Psoas muscle (tissue), 8 donors: Measurements from ENCODE around the gene ECPAS. TPM values are rescaled to one million over a fixed set of nuclear protein-coding genes. Genes with fewer than 3 reads are reported as not detected.

Source experiments
- ATAC-seq, 4 donors: fragments of 200-7000 bp; cut with Tn5 transposase; one replicate each; pipeline ENCODE4 v1.9.1; 2020; ENCODE audit warnings: moderate library complexity in 3 of 4, mild to moderate bottlenecking in 2 of 4
- DNase-seq, 2 donors: peaks; one replicate each; pipeline ENCODE4 v3.0.0-alpha.2; 2020
- H3K27ac ChIP-seq: fragments of 200-600 bp; one replicate; pipeline ENCODE4 v1.8.0; 2022
- H3K27me3 ChIP-seq, 3 donors: fragments of 200-600 bp in 1 of 3; one replicate each; pipeline versions ENCODE4 v1.6.1 to v1.8.0; 2013 to 2022; ENCODE audit warnings: low read length in 2 of 3, mild to moderate bottlenecking in 2 of 3, moderate library complexity in 1 of 3; ENCODE audit not compliant: insufficient read depth in 3 of 3
- H3K36me3 ChIP-seq, 2 donors: fragments of 200-600 bp in 1 of 2; one replicate each; pipeline versions ENCODE4 v1.6.1 to v1.8.0; 2013 to 2022; ENCODE audit warnings: low read depth in 1 of 2, mild to moderate bottlenecking in 1 of 2, moderate library complexity in 1 of 2; ENCODE audit not compliant: insufficient read depth in 1 of 2
- H3K4me1 ChIP-seq: fragments of 200-600 bp; one replicate; pipeline ENCODE4 v1.8.0; 2022
- H3K4me3 ChIP-seq: fragments of 200-600 bp; one replicate; pipeline ENCODE4 v1.8.0; 2022; ENCODE audit warnings: mild to moderate bottlenecking
- H3K9me3 ChIP-seq: fragments of 200-600 bp; one replicate; pipeline ENCODE4 v1.8.0; 2022
- WGBS, 3 donors: extraction: QIAGEN DNeasy Blood & Tissue Kit; methylation state at CpG; one replicate each; pipeline versions ENCODE4 v1.1.6 to v1.1.7; 2013; 5-methylcytosine and 5-hydroxymethylcytosine counted together
- intact Hi-C, 2 donors: fragments of 100-400 bp; cut with DNase I; formaldehyde crosslinking; loops; one replicate each; pipeline versions ENCODE4 v1.11.0 to v1.14.2; 2022
- polyA plus RNA-seq, 3 donors: library from polyadenylated mRNA; stranded (reverse); fragments of 200-250 nt; gene quantifications; one replicate each; pipeline ENCODE4 v1.2.3, GENCODE V29; 2013
- total RNA-seq, 4 donors: library from RNA; stranded (reverse); fragmentation: NEBNext Ultra II Directional in 2 of 4; extraction: Animal tissue kit (Norgen Biotek cat#: 25700) in 2 of 4; gene quantifications; one replicate each; pipeline versions ENCODE4 v1.2.1 to v1.2.4, GENCODE V29; 2021 to 2023
- TF ChIP-seq, protein P1 (sequence below): fragments of 200-600 bp; IDR thresholded peaks from one replicate; pipeline ENCODE4 v1.8.0; 2022; ENCODE audit warnings: antibody characterized with exemption
- donor health status: healthy with polysubstance abuse.
- donor health status: DM: no; HTN: no; CAD: no; lungs with moderate emphysema.
- donor health status: Bipolar disorder and iron deficiency.
- donor health status: healthy.
- donor health status: DM: yes; HTN: yes; CAD: no.
- donor health status: DM: no; HTN: no; CAD: no.
- donor health status: DM: no; HTN: no; CAD: no.
- donor health status: DM: yes; HTN: yes; CAD: no.

The ECPAS gene
- total and polyA plus RNA-seq, 7 donors: 95.9 to 456 (median 307) TPM

DNA sequence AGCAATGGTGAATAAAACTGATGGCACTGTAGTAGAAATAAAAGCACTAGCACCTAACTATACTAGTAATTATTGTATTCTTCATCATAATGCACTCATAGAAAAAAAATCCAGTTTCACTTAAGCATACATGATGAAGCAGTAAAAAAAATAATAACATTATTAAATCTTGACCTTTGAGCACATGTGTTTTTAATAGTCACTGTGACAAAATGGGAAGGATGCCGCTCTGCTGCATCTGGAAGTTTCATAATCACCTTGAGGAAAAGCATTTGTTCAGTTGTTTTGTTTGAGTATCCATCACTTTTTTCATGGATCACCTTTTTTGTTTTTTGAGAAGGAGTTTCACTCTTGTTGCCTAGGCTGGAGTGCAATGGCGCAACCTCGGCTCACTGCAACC lies 167.4 kb downstream of the ECPAS start:
- TF ChIP-seq, protein P1, sequence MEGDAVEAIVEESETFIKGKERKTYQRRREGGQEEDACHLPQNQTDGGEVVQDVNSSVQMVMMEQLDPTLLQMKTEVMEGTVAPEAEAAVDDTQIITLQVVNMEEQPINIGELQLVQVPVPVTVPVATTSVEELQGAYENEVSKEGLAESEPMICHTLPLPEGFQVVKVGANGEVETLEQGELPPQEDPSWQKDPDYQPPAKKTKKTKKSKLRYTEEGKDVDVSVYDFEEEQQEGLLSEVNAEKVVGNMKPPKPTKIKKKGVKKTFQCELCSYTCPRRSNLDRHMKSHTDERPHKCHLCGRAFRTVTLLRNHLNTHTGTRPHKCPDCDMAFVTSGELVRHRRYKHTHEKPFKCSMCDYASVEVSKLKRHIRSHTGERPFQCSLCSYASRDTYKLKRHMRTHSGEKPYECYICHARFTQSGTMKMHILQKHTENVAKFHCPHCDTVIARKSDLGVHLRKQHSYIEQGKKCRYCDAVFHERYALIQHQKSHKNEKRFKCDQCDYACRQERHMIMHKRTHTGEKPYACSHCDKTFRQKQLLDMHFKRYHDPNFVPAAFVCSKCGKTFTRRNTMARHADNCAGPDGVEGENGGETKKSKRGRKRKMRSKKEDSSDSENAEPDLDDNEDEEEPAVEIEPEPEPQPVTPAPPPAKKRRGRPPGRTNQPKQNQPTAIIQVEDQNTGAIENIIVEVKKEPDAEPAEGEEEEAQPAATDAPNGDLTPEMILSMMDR: no peak
- DNase-seq: no peak
- no peak for ATAC-seq
- no peaks in the 10 kb centered on the region for H3K27me3 ChIP-seq
- no peaks in the 10 kb centered on the region for H3K36me3 ChIP-seq
- H3K4me3 ChIP-seq: no peak overlapping the region
- no peak overlapping the region for H3K27ac ChIP-seq
- H3K4me1 ChIP-seq: no peaks in the 10 kb centered on the region
- intact Hi-C loops: no loop called here
- H3K9me3 ChIP-seq: peaks cover 3% of the 10 kb centered on the region
- whole genome bisulfite sequencing, 3 donors: 64 to 86% (median 65%) methylated on average over 3 of the region's 3 CpGs

Other genes starting within 250 kb of the ECPAS start
- under 1 TPM in 1 of 4 donors, not detected in 3; 0.52 TPM for gene OR2K2, start 154.2 kb downstream of the ECPAS start, total RNA-seq
- 10 to 100 TPM in 1 of 3 donors, under 1 TPM in 2; 0.13 to 12.6 (median 0.30) TPM for gene OR2K2, start 154.2 kb downstream of the ECPAS start, polyA plus RNA-seq
- gene ZNF483, start 40.8 kb upstream of the ECPAS start, total RNA-seq: under 1 TPM; 0.17 to 0.92 (median 0.45) TPM
- gene ZNF483, start 40.8 kb upstream of the ECPAS start, polyA plus RNA-seq: under 1 TPM in 1 of 3 donors, not detected in 2; 0.05 TPM
- gene PTGR1, start 115.3 kb upstream of the ECPAS start, total RNA-seq: 10 to 100 TPM in 3 of 4 donors, 1 to 10 TPM in 1; 8.6 to 32.2 (median 15.5) TPM
- gene PTGR1, start 115.3 kb upstream of the ECPAS start, polyA plus RNA-seq: 10 to 100 TPM in 2 of 3 donors, 1 to 10 TPM in 1; 8.0 to 22.5 (median 22.5) TPM
- 1 to 10 TPM; 1.9 to 5.6 (median 4.5) TPM for gene DNAJC25, start 147.0 kb upstream of the ECPAS start, total RNA-seq
- 10 to 100 TPM in 2 of 3 donors, 1 to 10 TPM in 1; 7.4 to 20.1 (median 19.9) TPM for gene DNAJC25, start 147.0 kb upstream of the ECPAS start, polyA plus RNA-seq
- gene GNG10, start 177.2 kb upstream of the ECPAS start, total RNA-seq: 10 to 100 TPM; 12.0 to 22.3 (median 16.4) TPM
- 10 to 100 TPM; 13.7 to 17.3 (median 14.9) TPM for gene GNG10, start 177.2 kb upstream of the ECPAS start, polyA plus RNA-seq